ENCODE data around the gene RICTOR.
"Not testable (repeated sequence)": the region's sequence is repeated elsewhere in the genome, so short reads cannot be mapped to it uniquely, and the experiment has no call there.

GRCh38 chr5:39010958-39011357 lies 63.2 kb downstream of the RICTOR start:
- not testable (repeated sequence) for TF ChIP-seq CTCF, POLR2A (IDR thresholded peaks at IDR 0.05)
